NCI-H1417 treated with DMSO at 0.1 percent for 48 hours (cell line): ENCODE data around the gene DENND5B.
"Not testable (repeated sequence)": the region's sequence is repeated elsewhere in the genome, so short reads cannot be mapped to it uniquely, and the experiment has no call there.

ENCODE experiments used
- DNase-seq: peaks from one replicate; lab custom pipeline; 2025; lab: John Stamatoyannopoulos, UW

The DENND5B gene

DNA sequence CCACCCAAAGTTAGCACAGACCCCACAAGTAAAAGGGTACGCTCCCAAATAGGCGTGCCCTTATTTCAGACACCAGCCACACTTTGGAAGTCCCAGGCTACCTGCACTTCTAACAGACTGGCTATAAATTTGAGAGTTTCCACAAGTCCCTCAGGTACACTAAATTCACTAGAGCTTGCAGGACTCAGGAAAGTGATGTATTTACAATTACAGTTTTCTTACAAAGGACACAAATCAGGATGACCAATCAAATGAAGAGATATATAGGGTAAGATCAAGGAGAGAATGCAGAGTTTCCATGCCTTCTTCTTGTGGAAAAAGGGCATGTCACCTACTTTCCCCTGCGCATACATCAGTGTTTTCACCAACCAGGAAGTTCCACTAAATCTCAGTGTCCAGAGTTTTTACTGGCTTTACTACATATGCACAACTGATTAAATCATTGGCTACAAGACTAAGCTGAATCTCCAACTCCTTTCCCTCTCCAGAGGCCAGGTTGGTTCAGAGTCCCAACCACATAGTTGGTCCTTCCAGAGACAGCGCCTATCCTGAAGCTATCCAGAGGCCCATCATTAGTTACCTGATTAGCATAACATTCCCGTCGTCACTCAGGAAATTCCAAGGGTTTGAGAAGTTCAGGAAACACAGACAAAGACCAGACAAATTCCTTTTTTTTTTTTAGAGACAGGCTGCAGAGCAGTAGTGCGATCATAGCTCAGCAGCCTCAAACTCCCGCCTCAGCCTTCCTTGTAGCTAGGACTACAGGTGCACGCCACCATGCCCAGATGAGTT, 84.2 kb downstream of the DENND5B start:
- DNase-seq: no peak

- no peak for DNase-seq
These were observed 86.2 kb downstream of the DENND5B start for GRCh38 chr12:31504625-31505222.

- DNase-seq: not testable (repeated sequence)
These were observed 89.9 kb downstream of the DENND5B start for GRCh38 chr12:31501014-31501413.

GRCh38 chr12:31499567-31499966, 91.4 kb downstream of the DENND5B start:
- no peak for DNase-seq

DNA sequence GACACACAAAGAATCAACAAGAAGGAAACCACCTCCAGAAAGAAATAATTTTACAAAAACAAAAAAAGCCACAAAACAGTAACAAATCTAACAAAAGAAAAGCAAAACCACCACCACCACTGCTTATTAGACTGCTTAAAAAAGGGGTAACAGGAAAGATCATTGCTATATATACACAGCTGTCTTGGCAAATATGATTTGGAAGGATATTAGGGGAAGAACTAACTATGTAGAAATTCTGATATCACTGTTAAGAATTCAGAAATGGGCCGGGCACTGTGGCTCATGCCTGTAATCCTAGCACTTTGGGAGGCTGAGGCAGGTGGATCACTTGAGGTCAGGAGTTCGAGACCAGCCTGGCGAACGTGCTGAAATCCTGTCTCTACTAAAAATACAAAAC, 92.5 kb downstream of the DENND5B start:
- no peak for DNase-seq

DNA sequence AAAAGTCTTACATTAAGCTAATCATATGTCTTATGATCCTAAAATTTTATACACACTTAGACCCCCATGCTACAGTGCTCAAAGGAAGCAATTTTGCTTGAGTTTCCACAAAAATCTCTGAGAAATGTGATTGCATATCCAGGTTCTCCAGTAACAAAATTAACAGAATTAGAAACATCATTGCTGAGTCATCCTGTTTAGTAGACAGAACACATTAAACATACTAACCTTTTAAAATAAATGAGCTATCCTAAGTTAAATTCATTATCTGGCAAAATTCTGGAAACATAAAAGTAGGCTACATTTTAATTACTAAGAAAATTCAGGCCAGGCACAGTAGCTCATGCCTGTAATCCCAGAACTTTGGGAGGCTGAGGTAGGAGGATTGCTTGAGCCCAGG, 94.7 kb downstream of the DENND5B start:
- no peak for DNase-seq

DNA sequence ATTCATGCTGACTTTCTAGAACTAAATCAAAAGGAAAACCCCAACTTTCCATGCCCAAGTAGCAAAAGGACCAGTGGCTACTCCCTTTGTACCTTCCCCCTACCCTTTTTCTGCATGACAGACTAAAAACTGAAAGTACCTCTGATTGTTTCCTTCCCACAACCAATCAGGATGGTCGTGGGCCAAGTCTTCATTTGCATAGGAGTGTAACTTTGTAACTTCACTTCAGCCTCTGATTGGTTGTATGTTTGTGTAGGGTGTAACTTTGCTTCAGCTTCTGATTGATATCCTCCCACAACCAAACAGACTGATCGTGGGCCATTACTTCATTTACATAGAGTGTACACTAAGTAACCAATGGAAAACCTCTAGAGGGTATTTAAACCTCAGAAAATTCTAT, 96.5 kb downstream of the DENND5B start:
- DNase-seq: no peak

- no peak for DNase-seq
These were observed 98.2 kb downstream of the DENND5B start for GRCh38 chr12:31492599-31493196.

DNA sequence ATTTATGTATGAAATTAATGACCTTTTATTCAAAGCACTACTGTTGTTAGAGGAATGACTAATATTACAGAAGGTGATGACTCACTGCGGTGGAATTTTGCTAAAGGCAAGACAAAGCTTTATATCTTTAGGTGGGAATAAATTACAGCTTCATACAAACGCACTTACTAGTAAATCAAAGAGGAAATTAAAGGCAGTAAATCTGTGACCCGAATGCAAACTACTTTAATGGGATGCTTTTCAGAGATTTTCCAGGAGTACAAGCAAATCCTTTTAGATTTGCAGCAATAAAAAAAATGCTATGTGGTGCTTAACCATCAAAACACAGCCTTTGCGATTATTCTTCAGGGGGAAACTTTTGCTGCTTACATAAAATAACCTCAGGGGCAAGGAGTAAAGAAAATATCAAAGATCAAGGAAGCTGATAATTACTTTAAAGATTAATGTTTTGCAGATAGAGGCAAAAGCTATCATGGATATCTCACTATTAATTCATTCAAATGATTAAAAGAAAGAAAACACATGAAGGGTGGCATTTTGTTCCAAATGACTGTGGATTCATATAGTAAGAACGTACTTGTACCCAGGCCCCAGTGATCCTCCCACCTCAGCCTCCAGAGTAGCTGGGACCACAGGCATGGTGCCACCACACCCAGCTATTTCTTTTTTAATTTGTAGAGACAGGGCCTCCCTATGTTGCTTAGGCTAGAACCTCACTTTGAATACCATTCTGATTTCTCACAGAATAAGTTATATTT, 98.9 kb downstream of the DENND5B start:
- peak; percentile 11 for DNase-seq

DNA sequence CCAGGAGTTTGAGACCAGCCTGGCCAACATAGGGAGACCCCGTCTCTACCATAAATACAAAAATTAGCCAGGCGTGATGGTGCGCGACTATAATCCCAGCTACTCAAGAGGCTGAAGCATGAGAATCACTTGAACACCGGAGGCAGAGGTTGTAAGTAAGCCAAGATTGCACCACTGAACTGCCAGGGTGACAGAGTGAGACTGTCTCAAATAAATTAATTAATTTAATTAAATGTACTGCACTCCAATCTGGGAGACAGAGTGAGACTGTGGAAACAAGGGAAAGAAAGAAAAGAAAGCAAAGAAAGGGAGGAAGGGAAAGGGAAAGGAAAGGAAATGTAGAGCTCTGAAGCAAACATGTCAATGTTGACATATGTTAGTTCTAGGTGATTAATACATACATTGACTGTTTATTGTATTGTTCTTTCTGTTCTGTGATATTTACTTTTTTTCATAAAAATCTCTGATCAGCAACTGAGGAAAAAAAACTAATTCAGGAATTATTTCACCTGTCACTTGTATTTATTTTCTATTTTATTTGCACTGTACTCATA, 99.6 kb downstream of the DENND5B start:
- DNase-seq: no peak

- DNase-seq: no peak
These were observed 102.1 kb downstream of the DENND5B start for GRCh38 chr12:31488737-31489338.

- DNase-seq: no peak
These were observed 105.4 kb downstream of the DENND5B start for GRCh38 chr12:31485571-31485970.

DNA sequence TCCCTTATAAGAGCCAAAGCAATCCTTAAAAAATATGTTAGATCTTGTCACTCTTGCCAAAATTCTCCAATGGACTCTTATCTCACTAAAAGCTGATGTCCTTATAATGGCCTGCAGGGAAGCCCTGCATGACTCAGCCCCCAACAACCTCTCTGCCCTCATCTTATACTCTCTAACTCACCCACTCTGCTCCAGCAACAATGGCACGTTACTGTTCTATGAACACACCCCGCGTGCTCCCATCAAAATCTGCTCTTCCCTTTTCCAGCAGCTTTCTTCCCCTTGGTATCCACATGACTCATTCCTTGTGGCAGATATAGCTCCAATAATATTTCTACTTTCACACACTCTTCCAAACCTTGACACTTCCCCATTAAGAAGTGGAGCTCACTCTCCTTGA, 108.1 kb downstream of the DENND5B start:
- DNase-seq: no peak

GRCh38 chr12:31481415-31481814, 109.5 kb downstream of the DENND5B start:
- DNase-seq: no peak

GRCh38 chr12:31479516-31480210, 111.3 kb downstream of the DENND5B start:
- DNase-seq: no peak

- no peak for DNase-seq
These were observed 112.0 kb downstream of the DENND5B start for GRCh38 chr12:31478898-31479297.

DNA sequence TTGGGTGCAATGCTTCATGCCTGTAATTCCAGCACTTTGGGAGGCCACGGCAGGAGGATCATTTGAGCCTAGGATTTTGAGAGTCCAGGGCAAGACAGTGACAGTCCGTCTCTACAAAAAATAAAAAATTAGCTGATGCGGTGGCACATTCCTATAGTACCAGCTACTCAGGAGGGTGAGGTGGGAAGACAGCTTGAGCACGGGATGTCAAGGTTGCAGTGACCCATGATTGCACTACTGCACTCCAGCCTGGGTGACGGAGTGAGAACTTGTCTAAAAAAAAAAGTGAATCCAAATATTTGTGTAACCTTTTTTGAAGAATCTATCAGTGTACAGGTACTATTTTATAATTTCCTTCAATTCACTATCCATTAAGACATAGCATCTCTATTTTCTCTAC, 112.5 kb downstream of the DENND5B start:
- no peak for DNase-seq

DNA sequence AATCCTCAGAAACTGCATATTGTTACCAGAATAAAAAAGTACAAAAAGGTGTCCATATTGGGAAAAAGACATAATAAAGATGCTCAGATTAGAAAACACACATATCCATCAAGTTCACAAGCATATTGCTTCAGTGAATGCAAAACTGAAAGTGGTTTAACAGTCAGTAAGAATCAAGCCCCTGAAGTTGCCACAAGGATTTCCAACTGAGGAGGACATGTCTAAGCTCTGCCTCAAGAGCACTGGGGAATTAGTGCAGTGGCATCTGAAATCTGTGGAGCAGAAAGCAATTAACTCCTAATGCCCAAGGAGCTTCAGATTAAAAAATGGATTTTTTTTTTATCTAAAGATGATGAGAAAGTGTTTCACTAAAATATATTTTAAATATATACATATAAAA, 113.2 kb downstream of the DENND5B start:
- DNase-seq: no peak

DNA sequence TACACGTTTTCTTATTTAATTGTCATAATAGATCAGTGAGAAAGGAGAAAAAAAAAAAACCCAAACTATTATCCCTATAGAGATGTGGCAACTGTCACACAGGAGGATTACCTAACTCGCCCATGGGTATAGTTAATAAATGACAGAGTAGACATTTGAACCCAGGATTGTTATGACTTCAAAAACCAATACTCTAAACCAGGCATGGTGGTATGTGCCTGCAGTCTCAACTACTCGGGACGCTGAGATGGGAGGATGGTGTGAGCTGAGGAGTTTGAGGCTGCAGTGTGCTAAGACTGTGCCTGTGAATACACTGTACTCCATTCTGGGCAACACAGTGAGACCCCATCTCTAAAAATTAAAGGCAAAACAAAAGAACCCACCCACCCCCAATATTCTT, 114.5 kb downstream of the DENND5B start:
- no peak for DNase-seq

DNA sequence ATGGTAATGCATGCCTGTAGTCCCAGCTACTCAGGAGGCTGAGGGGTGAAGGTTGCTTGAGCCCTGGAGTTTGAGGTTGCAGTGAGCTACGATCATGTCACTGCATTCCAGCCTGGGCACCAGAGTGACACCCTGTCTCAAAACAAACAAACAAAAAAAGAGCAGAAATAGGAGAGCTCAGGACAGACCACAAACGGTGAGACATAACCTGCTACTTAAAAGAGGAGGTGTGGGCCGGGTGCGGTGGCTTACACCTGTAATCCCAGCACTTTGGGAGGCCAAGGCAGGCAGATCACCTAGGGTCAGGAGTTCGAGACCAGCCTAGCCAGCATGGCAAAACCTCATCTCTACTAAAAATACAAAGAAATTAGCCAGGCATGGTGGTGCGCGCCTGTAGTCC, 115.3 kb downstream of the DENND5B start:
- DNase-seq: not testable (repeated sequence)

GRCh38 chr12:31474751-31475150, 116.2 kb downstream of the DENND5B start:
- peak; percentile 7 for DNase-seq
